NCI-H2107 (cell line): ENCODE measurements around the gene MAST4.
"Not testable (repeated sequence)": the region's sequence is repeated elsewhere in the genome, so short reads cannot be mapped to it uniquely, and the experiment has no call there.

Experiments
- DNase-seq: peaks from one replicate; lab custom pipeline; 2025; lab: John Stamatoyannopoulos, UW

MAST4 gene

GRCh38 chr5:67163863-67164595 is 567.8 kb downstream of the MAST4 start:
- no peak for DNase-seq

DNA sequence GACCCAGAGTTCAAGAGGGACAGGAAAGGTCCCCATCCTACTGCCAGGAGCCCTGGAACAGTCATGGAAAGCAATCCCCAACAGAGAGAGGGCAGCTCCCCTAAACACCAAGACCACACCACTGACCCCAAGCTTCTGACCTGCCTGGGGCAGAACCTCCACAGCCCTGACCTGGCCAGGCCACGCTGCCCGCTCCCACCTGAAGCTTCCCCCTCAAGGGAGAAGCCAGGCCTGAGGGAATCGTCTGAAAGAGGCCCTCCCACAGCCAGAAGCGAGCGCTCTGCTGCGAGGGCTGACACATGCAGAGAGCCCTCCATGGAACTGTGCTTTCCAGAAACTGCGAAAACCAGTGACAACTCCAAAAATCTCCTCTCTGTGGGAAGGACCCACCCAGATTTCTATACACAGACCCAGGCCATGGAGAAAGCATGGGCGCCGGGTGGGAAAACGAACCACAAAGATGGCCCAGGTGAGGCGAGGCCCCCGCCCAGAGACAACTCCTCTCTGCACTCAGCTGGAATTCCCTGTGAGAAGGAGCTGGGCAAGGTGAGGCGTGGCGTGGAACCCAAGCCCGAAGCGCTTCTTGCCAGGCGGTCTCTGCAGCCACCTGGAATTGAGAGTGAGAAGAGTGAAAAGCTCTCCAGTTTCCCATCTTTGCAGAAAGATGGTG is 568.8 kb downstream of the MAST4 start:
- no peak for DNase-seq

GRCh38 chr5:67165526-67166459 is 569.6 kb downstream of the MAST4 start:
- no peak for DNase-seq

DNA sequence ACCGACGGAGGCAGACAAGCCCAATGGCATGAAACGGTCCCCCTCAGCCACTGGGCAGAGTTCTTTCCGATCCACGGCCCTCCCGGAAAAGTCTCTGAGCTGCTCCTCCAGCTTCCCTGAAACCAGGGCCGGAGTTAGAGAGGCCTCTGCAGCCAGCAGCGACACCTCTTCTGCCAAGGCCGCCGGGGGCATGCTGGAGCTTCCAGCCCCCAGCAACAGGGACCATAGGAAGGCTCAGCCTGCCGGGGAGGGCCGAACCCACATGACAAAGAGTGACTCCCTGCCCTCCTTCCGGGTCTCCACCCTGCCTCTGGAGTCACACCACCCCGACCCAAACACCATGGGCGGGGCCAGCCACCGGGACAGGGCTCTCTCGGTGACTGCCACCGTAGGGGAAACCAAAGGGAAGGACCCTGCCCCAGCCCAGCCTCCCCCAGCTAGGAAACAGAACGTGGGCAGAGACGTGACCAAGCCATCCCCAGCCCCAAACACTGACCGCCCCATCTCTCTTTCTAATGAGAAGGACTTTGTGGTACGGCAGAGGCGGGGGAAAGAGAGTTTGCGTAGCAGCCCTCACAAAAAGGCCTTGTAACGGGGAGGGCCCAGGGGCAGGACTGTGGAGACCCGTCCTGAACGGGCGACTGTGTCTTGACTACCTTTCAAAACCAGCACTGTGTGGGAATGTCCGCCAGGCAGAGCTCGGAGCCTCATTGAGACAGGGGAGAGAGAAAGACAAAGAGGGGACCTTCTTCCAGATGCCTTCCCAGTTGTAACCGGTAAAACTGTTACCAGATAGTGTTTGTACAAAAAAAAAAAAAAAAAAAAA is 570.5 kb downstream of the MAST4 start:
- DNase-seq = no peak

- no peak for DNase-seq
Measured at GRCh38 chr5:67168069-67168468, 571.9 kb downstream of the MAST4 start.

DNA sequence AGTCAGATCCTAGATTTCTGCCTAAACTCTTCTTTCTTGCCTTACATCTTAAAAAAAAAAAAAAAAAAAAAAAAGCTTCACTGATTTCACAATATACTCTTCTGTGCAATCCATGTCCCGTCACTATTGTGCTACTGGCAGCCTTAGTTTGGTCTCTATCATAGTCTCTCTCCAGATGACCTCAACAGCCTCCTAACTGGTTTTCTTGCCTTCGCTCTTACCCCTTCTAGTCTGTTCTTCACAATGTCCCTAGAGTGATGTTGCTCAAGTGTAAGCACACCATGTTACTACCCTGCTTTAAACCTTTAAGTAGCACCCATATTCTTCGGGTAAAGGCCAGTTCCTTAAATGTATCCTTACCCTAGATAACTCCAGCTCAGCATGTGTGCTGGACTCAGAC is 574.6 kb downstream of the MAST4 start:
- no peak for DNase-seq

GRCh38 chr5:67173351-67173750 is 577.2 kb downstream of the MAST4 start:
- DNase-seq = not testable (repeated sequence)

DNA sequence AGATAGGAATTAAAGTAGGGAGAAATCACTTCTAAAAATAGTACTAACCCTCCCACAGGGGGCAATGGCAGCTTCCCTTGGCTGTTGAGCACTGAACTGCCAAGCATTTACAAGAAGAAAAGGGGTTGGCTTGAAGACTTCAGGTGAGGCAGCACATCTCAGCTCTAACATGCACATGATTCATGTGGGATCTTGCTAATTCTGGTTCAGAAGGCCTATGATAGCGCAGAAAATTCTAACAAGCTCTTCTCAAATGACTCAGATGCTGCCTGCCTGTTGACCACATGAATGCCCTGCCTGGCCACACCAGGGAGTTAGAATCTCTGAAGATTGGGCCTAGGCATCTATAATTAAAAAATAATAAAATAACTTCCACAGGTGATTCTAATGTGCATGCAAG is 577.8 kb downstream of the MAST4 start:
- DNase-seq = no peak

DNA sequence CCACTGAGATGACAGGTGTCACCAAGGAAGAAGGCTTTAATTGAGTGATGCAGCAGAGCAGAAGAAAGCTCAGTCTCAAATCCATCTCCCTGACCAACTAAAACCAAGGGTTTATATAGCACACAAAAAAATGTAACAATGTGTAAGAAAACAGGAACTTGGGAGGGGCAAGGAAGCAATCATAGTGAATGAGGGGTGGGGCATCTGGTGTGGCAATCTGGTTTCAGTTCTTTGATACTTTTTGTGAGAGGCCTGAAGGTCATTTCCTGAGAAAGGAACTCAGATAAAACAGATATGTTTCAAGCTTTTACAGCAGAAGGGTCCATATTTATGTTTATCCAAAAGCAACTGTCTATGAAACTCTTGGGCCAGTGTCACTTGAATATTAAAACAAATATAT is 580.7 kb downstream of the MAST4 start:
- DNase-seq = no peak

DNA sequence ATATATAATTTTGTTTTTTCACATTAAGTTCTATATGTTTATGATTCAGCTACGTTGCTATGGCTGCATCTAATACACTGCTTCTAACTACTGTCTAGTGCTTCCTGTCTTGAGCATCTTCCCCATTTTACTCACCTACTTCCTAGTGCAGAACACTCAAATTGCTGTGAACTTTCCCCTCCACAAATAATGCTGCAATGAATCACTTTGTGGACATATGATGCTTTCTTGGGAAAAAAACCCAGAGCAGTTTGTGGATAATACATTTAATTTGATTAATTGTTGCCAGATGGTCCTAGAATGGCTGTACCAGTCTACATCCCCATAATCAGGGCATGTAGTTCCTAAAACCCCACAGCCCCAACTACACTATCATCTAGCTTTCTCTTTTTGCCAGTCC is 581.9 kb downstream of the MAST4 start:
- no peak for DNase-seq

DNA sequence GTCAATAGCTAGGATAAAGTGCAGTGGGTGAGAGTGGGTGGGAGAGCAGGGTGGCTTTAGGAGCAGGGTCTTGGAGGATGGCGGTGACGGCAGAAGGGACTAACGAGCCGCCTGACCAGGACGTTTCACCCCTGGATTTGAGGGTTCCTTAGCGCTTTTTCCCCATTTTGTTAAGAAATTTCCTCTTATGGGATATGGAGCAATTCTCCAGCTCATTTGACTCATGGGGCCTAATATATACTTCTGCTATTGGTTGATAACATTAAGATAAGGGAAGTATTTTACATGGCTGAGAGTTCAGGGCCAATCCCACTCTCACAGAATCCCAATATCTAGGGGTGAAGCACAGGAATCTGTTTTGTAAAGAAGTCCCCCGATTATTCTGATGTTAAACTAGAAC is 582.8 kb downstream of the MAST4 start:
- no peak for DNase-seq

DNA sequence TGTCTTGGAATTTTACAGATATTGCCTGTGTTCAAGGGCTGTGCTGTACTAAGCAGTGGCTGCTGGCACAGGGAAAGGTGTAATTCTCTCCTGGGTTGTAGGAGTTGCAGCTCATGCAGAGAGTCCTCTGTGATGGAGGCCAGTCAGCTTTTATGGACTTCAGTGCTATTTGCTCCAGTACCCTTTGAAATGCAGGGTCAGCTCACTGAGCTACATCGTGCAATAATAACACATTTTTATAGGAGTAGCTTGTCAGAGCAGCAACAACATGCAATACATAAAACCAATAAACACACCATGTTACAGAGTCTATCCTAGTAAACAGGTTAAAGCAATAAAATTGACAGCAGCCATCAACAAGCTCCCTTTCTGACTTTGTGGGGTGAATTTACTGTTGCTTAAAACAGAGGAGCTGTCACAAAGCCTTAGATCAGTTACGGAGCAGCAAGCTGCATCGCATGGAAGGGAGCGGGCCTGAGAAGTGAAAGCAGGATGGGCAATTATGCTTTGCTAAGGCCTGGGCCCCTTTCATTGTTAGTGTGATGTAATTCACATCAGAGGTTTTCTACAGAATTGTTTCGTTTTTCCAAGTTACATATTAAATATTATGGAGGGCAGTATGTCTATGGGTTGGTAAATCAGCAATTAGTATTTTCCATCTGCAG is 583.6 kb downstream of the MAST4 start:
- DNase-seq = no peak

GRCh38 chr5:67181648-67182221 is 585.5 kb downstream of the MAST4 start:
- DNase-seq = no peak

DNA sequence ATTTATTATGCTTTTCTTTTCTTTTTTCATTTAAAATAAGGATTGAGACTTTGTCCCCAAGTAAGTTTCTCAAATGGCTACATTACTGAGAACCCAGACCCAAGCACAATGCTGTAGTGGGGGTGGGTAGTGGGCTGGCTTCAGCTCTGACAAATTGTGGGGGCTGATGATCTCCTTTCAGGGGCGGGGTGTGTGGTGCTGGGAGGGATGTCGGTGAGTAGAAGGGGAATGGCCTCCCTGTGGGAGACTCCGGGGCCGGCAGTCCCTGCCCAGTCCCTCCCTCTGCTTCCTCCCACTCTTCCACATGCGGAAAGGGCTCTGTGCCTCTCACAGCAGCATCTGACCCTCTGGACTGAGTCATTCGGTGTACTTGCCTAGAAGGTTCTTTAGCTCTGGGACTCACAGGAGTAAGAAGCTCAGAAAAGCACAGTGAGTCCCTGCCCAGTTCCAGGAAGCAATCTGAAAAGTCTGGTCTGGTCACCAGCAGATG is 586.2 kb downstream of the MAST4 start:
- no peak for DNase-seq

DNA sequence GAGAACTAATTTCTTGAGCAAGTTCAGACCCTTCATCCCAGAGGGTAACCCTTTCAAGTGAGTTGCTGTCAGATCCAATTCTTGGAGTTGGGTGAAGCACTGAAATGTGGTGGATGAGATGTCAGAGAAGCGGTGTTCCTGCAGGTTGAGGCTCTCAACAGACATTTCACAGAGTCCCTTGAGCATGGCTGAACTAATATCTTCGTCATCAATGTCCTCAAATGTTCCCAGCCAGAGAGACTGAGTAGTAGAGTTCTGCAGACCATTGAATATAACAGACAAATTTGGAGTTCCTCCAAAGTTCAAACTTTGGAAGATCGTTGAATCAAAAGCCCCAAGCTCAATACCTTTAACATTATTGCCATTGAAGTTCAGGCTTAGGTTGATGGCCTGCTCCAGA is 587.7 kb downstream of the MAST4 start:
- no peak for DNase-seq

- DNase-seq = no peak
Measured at GRCh38 chr5:67187006-67187715, 591.0 kb downstream of the MAST4 start.

DNA sequence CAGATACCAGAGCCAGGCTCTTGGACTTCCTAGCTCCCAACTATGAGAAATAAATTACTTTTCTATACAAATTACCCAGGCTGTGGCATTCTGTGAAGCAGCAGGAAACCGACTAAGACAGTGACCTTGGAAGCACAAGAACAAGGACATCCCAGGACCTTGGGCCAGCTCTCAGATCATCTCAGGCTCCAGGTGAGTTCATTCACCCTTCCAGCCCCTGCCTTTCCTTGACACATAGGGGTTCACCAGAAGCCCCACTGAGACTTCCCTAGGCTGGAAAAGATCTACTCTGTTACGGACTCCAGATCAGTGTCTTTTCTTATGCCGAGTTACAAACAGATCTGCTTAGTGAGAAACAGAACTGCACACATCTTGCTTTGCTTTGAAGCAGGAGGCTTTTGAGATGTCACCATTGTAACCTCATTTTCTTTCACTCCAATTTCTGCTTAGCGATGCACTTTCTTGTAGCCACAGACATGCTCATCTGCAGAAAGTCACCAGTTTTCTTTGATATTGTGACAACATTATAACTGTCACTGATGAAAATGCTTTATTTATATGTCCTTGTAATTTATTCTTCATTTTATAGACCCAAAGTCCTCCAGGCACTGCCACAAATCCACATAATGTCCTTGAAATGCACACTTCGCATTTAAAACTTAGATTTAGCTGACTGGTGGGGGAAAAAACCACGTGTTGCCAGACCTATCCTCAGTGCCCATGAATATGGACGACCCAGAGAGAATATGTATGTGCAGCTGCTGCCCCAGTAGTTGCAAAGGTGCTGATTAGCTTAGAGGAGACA is 592.3 kb downstream of the MAST4 start:
- DNase-seq = no peak

DNA sequence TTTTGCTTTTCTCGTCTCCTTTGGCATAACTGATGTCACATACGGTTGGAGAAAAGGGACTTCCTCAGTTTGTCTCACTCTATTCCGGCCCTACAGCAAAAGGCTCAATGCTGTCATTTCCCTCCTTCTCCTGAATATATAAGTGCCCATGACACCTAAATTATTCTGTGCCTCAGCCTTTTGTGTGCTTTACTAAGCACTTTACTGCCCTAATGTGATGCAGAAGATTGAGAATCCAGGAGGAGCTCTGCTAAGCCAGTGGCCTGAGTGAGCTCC is 592.8 kb downstream of the MAST4 start:
- DNase-seq = no peak

DNA sequence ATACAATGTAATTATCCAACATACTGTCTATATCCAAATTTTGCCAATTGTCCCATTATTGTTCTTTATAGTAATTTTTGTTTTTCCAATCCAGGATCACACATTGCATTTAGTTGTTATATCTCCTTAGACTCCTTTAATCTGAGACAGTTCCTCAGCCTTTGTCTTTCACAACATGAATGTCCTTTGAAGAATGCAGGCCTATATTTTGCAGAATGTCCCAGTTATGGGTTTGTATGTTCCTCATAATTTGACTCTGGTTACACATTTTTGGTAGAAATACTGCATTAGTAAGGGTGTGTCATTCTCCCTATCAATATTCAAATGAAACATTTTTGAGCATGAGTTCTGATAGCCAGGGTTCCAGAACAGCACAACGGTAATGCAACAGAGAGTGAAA is 593.7 kb downstream of the MAST4 start:
- no peak for DNase-seq

DNA sequence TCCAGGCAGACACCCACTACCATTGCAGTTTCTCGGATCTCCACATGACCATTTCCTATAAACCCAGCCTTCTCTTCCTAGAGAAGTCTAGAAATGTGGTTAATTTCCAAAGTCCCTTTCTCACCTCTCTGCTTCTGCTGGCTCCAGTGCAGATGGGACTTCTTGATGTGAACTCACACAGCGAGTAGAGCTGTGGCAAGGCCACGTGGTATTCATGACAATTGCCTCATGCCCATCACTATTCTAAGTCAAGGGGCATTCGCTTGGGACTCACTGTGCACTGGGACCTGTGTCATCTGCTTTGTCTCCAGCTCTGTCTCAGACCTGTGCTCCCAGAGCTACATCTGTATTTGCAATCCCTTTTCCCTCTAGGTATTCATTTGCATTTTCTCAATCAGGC is 594.2 kb downstream of the MAST4 start:
- DNase-seq = no peak
